SK-N-SH treated with all-trans-retinoic acid at 6 μM for 48 hours (cell line): ENCODE results near the gene UGT1A8.

Experiments
- ATAC-seq: fragments of 200-7000 bp; cut with Tn5 transposase; 3 replicates; pipeline ENCODE4 v1.9.1; 2020; ENCODE audit warnings: mild to moderate bottlenecking, moderate library complexity
- ARNTL ChIP-seq: fragments of 450-650 bp; formaldehyde crosslinking; IDR thresholded peaks from 2 replicates; pipeline ENCODE4 v1.5.0; 2020; ENCODE audit warnings: low read depth, mild to moderate bottlenecking, moderate library complexity, borderline replicate concordance
- BACH2 ChIP-seq: fragments of 250-450 bp; sonication (Bioruptor Pico); IDR thresholded peaks from 2 replicates; pipeline ENCODE4 v1.9.0; 2021; ENCODE audit warnings: mild to moderate bottlenecking, borderline replicate concordance
- ESRRG ChIP-seq: fragments of 250-450 bp; sonication (Bioruptor Pico); IDR thresholded peaks from 2 replicates; pipeline ENCODE4 v1.6.1; 2021; ENCODE audit warnings: mild to moderate bottlenecking
- GLIS3 ChIP-seq: fragments of 250-450 bp; sonication (Bioruptor Pico); IDR thresholded peaks from 2 replicates; pipeline ENCODE4 v1.5.0; 2020; ENCODE audit warnings: mild to moderate bottlenecking, moderate library complexity
- ISL1 ChIP-seq: fragments of 250-450 bp; sonication (Bioruptor Pico); IDR thresholded peaks from 2 replicates; pipeline ENCODE4 v2.1.2; 2022; ENCODE audit warnings: mild to moderate bottlenecking, moderate library complexity
- OSR1 ChIP-seq: fragments of 250-450 bp; sonication (Bioruptor Pico); IDR thresholded peaks from 2 replicates; pipeline ENCODE4 v1.8.0; 2022; ENCODE audit warnings: moderate library complexity, mild to moderate bottlenecking, inconsistent platforms
- PPARA ChIP-seq: fragments of 250-450 bp; sonication (Bioruptor Pico); IDR thresholded peaks from 2 replicates; pipeline ENCODE4 v1.5.0; 2020; ENCODE audit warnings: mild to moderate bottlenecking, borderline replicate concordance
- RARB ChIP-seq: fragments of 250-450 bp; sonication (Bioruptor Pico); IDR thresholded peaks from 2 replicates; pipeline ENCODE4 v1.8.0; 2021; ENCODE audit warnings: mild to moderate bottlenecking, moderate library complexity
- SNAI2 ChIP-seq: fragments of 250-450 bp; sonication (Bioruptor Pico); IDR thresholded peaks from 2 replicates; pipeline ENCODE4 v1.5.0; 2020; ENCODE audit warnings: mild to moderate bottlenecking, moderate library complexity
- TCF4 ChIP-seq: fragments of 250-450 bp; sonication (Bioruptor Pico); IDR thresholded peaks from 2 replicates; pipeline ENCODE4 v1.8.0; 2021; ENCODE audit warnings: mild to moderate bottlenecking, moderate library complexity, borderline replicate concordance
- TOX ChIP-seq: fragments of 250-450 bp; sonication (Bioruptor Pico); IDR thresholded peaks from 2 replicates; pipeline ENCODE4 v1.8.0; 2021; ENCODE audit warnings: mild to moderate bottlenecking, moderate library complexity, borderline replicate concordance
- ZC3H10 ChIP-seq: fragments of 250-450 bp; sonication (Bioruptor Pico); IDR thresholded peaks from 2 replicates; pipeline ENCODE4 v1.5.1; 2021; ENCODE audit warnings: mild to moderate bottlenecking, moderate library complexity
- ZFP3 ChIP-seq: fragments of 250-450 bp; sonication (Bioruptor Pico); IDR thresholded peaks from 2 replicates; pipeline ENCODE4 v1.5.0; 2020; ENCODE audit warnings: mild to moderate bottlenecking, moderate library complexity
- ZFP30 ChIP-seq: fragments of 450-650 bp; formaldehyde crosslinking; IDR thresholded peaks from 2 replicates; pipeline ENCODE4 v1.5.0; 2022; ENCODE audit warnings: mild to moderate bottlenecking, moderate library complexity
- ZNF565 ChIP-seq: fragments of 450-650 bp; formaldehyde crosslinking; conservative IDR thresholded peaks from 2 replicates; pipeline ENCODE4 v1.5.0; 2020; ENCODE audit warnings: low read depth, mild to moderate bottlenecking, moderate library complexity
- ZNF70 ChIP-seq: fragments of 450-650 bp; formaldehyde crosslinking; IDR thresholded peaks from 2 replicates; pipeline ENCODE4 v1.5.0; 2020; ENCODE audit warnings: mild to moderate bottlenecking, moderate library complexity
- ZNF8 ChIP-seq: fragments of 450-650 bp; formaldehyde crosslinking; IDR thresholded peaks from 2 replicates; pipeline ENCODE4 v1.5.0; 2020; ENCODE audit warnings: mild to moderate bottlenecking, moderate library complexity
- TF ChIP-seq, protein P1 (sequence below): fragments of 250-450 bp; sonication (Bioruptor Pico); IDR thresholded peaks from 2 replicates; pipeline ENCODE4 v1.8.0; 2021; ENCODE audit warnings: low read depth, mild to moderate bottlenecking, moderate library complexity, borderline replicate concordance
- TF ChIP-seq, protein P2 (sequence below): fragments of 250-450 bp; sonication (Bioruptor Pico); IDR thresholded peaks from 2 replicates; pipeline ENCODE4 v1.5.1; 2020; ENCODE audit warnings: low read depth, mild to moderate bottlenecking, moderate library complexity
- TF ChIP-seq, protein P3 (sequence below): fragments of 250-450 bp; sonication (Bioruptor Pico); IDR thresholded peaks from 2 replicates; pipeline ENCODE4 v1.5.0; 2020; ENCODE audit warnings: mild to moderate bottlenecking, moderate library complexity

UGT1A8 gene

DNA sequence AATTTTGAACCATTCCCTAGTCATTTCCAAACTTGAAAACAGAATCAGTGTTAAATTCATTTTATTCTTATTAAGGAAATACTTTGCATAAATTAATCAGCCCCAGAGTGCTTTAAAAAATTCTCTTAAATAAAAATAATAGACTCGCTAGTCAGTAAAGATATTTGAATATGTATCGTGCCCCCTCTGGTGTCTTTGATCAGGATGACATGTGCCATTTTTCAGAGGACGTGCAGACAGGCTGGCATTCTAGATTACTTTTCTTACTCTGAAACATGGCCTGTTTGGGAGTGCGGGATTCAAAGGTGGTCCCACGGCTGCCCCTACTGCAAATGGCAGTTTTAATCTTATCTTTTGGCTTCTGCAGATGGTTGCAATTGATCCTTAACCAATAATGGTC, 155.2 kb downstream of the UGT1A8 start:
- no peak for ATAC-seq

DNA sequence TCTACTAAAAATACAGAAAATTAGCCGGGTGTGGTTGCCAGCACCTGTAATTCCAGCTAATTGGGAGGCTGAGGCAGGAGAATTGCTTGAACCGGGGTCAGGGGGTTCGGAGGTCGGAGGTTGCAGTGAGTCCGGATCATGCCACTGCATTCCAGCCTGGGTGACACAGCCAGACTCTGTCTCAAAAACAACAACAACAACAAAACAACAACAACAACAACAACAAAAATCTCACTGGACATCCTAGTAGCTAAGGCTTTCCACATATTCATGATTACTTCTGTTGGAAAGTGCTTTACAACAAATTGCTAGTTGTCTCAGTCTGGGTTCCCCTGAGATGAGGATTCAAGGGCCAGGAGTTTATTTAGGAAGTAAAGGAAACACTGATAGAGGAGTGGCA, 156.4 kb downstream of the UGT1A8 start:
- TF ChIP-seq ZFP30 (CRISPR knock-in tag) (no peak), ZNF70 (CRISPR knock-in tag) (no peak), ZNF565 (CRISPR knock-in tag) (no peak), ISL1 (no peak), OSR1 (CRISPR knock-in tag) (no peak), TOX (CRISPR knock-in tag) (no peak), SNAI2 (CRISPR knock-in tag) (no peak), TCF4 (CRISPR knock-in tag) (no peak), ZC3H10 (no peak), ZNF8 (CRISPR knock-in tag) (no peak), ZFP3 (CRISPR knock-in tag) (no peak), GLIS3 (CRISPR knock-in tag) (no peak), PPARA (no peak), ARNTL (CRISPR knock-in tag) (no peak), RARB (CRISPR knock-in tag) (no peak), BACH2 (CRISPR knock-in tag) (no peak)
- TF ChIP-seq, protein P1, sequence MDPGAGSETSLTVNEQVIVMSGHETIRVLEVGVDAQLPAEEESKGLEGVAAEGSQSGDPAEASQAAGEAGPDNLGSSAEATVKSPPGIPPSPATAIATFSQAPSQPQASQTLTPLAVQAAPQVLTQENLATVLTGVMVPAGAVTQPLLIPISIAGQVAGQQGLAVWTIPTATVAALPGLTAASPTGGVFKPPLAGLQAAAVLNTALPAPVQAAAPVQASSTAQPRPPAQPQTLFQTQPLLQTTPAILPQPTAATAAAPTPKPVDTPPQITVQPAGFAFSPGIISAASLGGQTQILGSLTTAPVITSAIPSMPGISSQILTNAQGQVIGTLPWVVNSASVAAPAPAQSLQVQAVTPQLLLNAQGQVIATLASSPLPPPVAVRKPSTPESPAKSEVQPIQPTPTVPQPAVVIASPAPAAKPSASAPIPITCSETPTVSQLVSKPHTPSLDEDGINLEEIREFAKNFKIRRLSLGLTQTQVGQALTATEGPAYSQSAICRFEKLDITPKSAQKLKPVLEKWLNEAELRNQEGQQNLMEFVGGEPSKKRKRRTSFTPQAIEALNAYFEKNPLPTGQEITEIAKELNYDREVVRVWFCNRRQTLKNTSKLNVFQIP (CRISPR knock-in tag) = no peak
- TF ChIP-seq, protein P2, sequence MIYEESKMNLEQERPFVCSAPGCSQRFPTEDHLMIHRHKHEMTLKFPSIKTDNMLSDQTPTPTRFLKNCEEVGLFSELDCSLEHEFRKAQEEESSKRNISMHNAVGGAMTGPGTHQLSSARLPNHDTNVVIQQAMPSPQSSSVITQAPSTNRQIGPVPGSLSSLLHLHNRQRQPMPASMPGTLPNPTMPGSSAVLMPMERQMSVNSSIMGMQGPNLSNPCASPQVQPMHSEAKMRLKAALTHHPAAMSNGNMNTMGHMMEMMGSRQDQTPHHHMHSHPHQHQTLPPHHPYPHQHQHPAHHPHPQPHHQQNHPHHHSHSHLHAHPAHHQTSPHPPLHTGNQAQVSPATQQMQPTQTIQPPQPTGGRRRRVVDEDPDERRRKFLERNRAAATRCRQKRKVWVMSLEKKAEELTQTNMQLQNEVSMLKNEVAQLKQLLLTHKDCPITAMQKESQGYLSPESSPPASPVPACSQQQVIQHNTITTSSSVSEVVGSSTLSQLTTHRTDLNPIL = no peak
- no peak for ATAC-seq

More for the DNA sequence above, 155.2 kb downstream of the UGT1A8 start:
- TF ChIP-seq, protein P1 (CRISPR knock-in tag) = no peak
- no peak for TF ChIP-seq TCF4 (CRISPR knock-in tag)
- TF ChIP-seq ZNF565 (CRISPR knock-in tag) = no peak
- TF ChIP-seq ESRRG = no peak
- no peak for TF ChIP-seq GLIS3 (CRISPR knock-in tag)
- TF ChIP-seq RARB (CRISPR knock-in tag) = no peak
- TF ChIP-seq ZNF8 (CRISPR knock-in tag) = no peak
- TF ChIP-seq, protein P3, sequence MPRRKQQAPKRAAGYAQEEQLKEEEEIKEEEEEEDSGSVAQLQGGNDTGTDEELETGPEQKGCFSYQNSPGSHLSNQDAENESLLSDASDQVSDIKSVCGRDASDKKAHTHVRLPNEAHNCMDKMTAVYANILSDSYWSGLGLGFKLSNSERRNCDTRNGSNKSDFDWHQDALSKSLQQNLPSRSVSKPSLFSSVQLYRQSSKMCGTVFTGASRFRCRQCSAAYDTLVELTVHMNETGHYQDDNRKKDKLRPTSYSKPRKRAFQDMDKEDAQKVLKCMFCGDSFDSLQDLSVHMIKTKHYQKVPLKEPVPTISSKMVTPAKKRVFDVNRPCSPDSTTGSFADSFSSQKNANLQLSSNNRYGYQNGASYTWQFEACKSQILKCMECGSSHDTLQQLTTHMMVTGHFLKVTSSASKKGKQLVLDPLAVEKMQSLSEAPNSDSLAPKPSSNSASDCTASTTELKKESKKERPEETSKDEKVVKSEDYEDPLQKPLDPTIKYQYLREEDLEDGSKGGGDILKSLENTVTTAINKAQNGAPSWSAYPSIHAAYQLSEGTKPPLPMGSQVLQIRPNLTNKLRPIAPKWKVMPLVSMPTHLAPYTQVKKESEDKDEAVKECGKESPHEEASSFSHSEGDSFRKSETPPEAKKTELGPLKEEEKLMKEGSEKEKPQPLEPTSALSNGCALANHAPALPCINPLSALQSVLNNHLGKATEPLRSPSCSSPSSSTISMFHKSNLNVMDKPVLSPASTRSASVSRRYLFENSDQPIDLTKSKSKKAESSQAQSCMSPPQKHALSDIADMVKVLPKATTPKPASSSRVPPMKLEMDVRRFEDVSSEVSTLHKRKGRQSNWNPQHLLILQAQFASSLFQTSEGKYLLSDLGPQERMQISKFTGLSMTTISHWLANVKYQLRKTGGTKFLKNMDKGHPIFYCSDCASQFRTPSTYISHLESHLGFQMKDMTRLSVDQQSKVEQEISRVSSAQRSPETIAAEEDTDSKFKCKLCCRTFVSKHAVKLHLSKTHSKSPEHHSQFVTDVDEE (CRISPR knock-in tag) = no peak
- TF ChIP-seq ARNTL (CRISPR knock-in tag) = no peak
- TF ChIP-seq OSR1 (CRISPR knock-in tag) = no peak
- TF ChIP-seq ZFP30 (CRISPR knock-in tag) = no peak
- TF ChIP-seq BACH2 (CRISPR knock-in tag) = no peak

DNA sequence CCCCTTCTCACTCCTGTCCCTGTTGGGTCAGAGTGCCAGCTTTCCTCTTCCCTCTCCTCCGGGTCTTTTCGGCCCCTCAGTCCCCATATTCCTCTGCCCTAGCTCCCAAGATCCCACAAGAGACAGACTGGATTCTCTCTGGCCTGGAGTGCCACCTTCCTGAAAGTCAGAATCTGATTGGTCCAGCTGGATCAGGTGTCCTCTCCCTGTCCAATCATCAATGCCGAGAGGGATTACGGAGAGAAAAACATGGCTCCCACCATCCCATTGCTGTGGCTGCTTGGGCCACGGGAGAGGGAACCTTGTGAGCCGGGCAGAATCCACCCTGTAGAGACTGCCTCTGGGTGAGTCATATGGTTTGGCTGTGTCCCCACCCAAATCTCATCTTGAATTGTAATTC, 158.0 kb downstream of the UGT1A8 start:
- TF ChIP-seq, protein P1 (CRISPR knock-in tag) = no peak
- ATAC-seq = no peak
